HG03095 (cell line): Measurements from ENCODE around the gene NUCB1.
"Not testable (repeated sequence)": the region's sequence is repeated elsewhere in the genome, so short reads cannot be mapped to it uniquely, and the experiment has no call there.

Experiments used
- ATAC-seq: cut with Tn5 transposase; IDR thresholded peaks from one replicate; pipeline ENCODE4 v1.9.1; 2021; ENCODE audit warnings: moderate library complexity; ENCODE audit not compliant: unreplicated experiment

The NUCB1 gene

GRCh38 chr19:48899781-48900476, at the start of gene NUCB1:
Gene NUCB1, plus strand, starts transcription at chr19:48900312. Its CDS starts 485 bp downstream, at chr19:48900797.
- ATAC-seq, result peak; percentile 68

- no peak for ATAC-seq
Observed at GRCh38 chr19:48852292-48852691, 47.8 kb upstream of the NUCB1 start.

GRCh38 chr19:48853483-48853882, 46.6 kb upstream of the NUCB1 start:
- ATAC-seq, result no peak

- ATAC-seq, result no peak
Observed at GRCh38 chr19:48854103-48854502, 46.0 kb upstream of the NUCB1 start.

GRCh38 chr19:48856921-48857320, 43.2 kb upstream of the NUCB1 start:
- ATAC-seq, result no peak

GRCh38 chr19:48858984-48859710, 41.0 kb upstream of the NUCB1 start:
- peak; percentile 59 for ATAC-seq

GRCh38 chr19:48859711-48860572, 40.2 kb upstream of the NUCB1 start:
- ATAC-seq, result no peak

GRCh38 chr19:48861313-48861712, 38.8 kb upstream of the NUCB1 start:
- no peak for ATAC-seq

- no peak for ATAC-seq
Observed at GRCh38 chr19:48862827-48863226, 37.3 kb upstream of the NUCB1 start.

- no peak for ATAC-seq
Observed at GRCh38 chr19:48866692-48867091, 33.4 kb upstream of the NUCB1 start.

- ATAC-seq, result no peak
Observed at GRCh38 chr19:48867123-48867745, 32.9 kb upstream of the NUCB1 start.

GRCh38 chr19:48867746-48868113, 32.4 kb upstream of the NUCB1 start:
- ATAC-seq, result no peak

- ATAC-seq, result no peak
Observed at GRCh38 chr19:48868114-48868886, 31.8 kb upstream of the NUCB1 start, which contains the start of gene PLEKHA4. Gene PLEKHA4, minus strand, starts transcription at chr19:48868617. Its CDS starts 997 bp downstream, at chr19:48867620.

GRCh38 chr19:48870048-48870447, 30.1 kb upstream of the NUCB1 start:
- ATAC-seq, result no peak

- not testable (repeated sequence) for ATAC-seq
Observed at GRCh38 chr19:48871471-48872181, 28.5 kb upstream of the NUCB1 start.

GRCh38 chr19:48872182-48872883, 27.8 kb upstream of the NUCB1 start, which contains the start of gene PPP1R15A:
Gene PPP1R15A, plus strand, starts transcription at chr19:48872421. Its CDS starts 813 bp downstream, at chr19:48873234.
- no peak for ATAC-seq

GRCh38 chr19:48872884-48873475, 27.1 kb upstream of the NUCB1 start:
- no peak for ATAC-seq
